GM23248 (cell line): ENCODE measurements around the gene BOLA1.

ENCODE experiments used
- EZH2 ChIP-seq: fragments of 200-600 bp; sonication (generic); IDR thresholded peaks from 2 replicates; pipeline ENCODE4 v1.6.1; 2018; ENCODE audit warnings: antibody characterized with exemption, mild to moderate bottlenecking; ENCODE audit not compliant: insufficient read depth, poor library complexity, severe bottlenecking
- EZH2phosphoT487 ChIP-seq: fragments of 200-600 bp; sonication (generic); IDR thresholded peaks from 2 replicates; pipeline ENCODE4 v1.6.1; 2018; ENCODE audit warnings: antibody characterized with exemption, moderate library complexity, mild to moderate bottlenecking, low read depth; ENCODE audit not compliant: insufficient read depth

DNA sequence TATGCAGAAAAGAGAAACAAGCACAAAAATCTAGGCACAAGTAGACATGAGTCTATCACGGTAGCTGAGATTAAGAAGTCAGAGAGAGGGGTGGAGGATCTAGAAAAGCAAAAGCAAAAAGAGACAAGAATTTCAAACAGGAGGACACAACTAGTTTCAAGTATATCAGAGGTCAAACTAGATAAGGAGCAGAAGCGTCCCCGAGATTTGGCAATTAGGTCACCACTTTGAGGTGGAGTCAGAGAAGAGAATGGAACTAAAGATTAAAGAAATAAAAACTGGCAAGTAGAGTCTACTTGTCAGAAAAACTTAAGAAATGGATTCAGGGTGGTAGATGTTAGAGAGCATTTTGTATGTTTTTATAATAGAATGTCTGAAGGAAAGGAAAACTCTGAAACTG lies 26.0 kb downstream of the BOLA1 start:
- TF ChIP-seq EZH2phosphoT487 (no peak), EZH2 (no peak)
